Measurements from ENCODE around the gene RPS6KA1. TPM values are rescaled to one million over a fixed set of nuclear protein-coding genes. Genes with fewer than 3 reads are reported as not detected.
A peak's percentile ranks its signal among the peaks of the same experiment; 100 is the strongest.

The RPS6KA1 gene
- total RNA-seq, 2 donors from 2014 or later: 7.4 to 9.3 TPM

DNA sequence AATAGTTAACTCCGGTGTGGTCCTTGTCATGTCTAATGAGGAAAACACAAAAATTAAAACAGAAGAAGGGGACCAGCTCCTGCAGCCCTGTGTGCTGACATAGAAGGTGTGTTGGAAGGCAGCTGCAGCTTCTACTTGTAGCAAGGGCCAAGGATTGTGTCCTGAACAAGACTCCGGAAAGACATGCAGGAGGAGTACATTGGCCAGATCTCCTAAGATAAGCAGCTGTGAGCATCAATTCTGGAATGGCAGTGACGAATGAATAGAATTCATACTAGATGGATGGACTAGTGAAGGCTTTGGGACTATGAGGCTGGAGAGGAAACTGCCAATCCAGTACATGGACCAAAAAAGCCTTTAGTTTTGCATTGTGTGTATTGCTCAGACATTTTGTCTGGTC is 19.3 kb downstream of the RPS6KA1 start:
- no peak for DNase-seq
- intact Hi-C loops (cut with DNase I): no loop called here
- no peak for ATAC-seq

DNA sequence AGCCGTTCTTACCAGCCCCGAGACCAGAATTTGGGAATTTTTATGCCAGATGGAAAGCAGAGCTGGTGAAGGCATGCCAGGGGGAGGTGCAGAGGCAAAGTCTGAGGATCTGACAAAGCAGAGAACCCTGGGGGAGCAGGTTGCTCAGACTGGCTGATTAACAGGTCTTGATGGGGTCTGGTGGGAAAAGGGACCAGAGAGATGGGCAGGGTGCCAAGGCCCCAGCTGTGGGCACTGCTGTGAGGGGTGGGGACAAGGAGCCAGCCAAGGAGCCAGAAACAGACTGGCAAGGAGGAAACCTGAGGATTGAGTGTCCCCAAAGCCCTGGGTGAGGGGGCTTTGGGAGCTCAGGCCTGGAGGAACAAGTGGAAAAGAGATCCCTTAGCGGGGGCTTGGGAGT is 21.4 kb downstream of the RPS6KA1 start:
- intact Hi-C loops (cut with DNase I): no loop called here
- DNase-seq (no peak), ATAC-seq (no peak)

DNA sequence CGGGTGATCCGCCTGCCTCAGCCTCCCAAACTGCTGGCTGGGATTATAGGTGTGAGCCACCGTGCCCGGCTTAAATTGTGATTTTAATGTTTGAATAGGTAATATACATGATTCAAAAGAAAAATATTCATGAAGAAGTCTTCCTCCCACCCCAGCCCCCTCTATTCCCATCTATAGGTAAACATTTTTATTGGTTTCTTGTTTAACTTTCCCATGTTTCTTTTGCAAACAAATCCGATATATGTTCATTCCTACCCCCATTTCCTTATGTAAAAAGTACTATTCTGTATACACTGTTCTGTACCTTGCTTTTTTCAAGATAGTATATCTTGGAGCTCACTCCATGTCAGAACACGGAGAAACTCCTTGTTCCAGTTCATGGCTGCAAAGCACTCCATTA is 23.2 kb downstream of the RPS6KA1 start:
- DNase-seq (no peak), ATAC-seq (no peak)

DNA sequence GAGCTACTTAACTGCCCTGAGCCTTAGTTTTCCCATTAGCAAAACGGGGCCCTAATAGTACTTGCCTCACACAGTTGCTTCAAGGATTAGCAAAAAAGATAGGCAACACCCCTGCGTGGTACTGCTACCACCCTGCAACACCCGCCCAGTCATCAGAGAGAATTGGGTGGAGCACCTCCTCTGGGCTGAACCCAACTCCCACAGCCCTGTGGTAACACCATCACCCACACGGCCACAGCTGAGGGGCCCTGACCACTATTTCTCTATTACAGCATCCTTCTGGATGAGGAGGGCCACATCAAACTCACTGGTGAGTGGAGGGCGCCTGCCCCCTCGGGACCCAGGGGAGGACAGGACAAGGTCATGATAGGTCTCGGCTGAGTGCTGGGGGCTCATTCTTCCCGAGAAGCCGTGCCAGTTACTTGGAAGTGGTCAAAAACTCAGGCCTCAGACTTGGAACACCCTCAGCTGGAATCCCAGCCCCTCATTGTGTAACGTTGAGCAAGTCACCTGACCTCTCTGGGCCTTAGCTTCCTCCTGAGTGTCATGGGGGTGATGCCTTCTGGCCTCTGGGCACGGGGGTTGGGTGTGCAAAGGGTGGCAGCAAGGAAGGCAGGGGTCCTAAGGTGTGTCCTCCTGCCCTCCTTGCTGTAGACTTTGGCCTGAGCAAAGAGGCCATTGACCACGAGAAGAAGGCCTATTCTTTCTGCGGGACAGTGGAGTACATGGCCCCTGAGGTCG is 24.6 kb downstream of the RPS6KA1 start:
- ATAC-seq (no peak), DNase-seq (no peak)
- intact Hi-C loops (cut with DNase I): no loop called here

More for the DNA sequence above, 23.2 kb downstream of the RPS6KA1 start:
- intact Hi-C loops (cut with DNase I): no loop called here

DNA sequence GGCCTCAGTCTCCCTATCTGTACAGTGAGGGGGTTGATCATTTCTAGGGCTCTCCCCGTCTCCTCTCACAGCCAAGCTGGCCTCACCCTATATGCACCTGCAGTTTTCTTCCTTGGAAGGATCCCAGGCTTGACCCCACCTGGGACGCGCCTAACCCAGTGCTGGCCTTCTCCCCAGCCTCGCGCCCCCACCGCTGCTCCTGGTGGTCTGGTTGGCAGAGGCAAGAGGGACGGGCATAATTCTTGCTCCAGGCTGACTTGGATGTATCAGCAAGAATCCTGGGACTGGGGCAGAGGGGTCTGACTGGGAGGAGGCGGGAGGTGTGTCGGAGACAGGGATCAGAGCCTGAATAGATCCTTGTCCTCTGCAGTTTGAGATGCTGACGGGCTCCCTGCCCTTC is 25.2 kb downstream of the RPS6KA1 start:
- DNase-seq (no peak), ATAC-seq (no peak)
- intact Hi-C loops (cut with DNase I): no loop called here

DNA sequence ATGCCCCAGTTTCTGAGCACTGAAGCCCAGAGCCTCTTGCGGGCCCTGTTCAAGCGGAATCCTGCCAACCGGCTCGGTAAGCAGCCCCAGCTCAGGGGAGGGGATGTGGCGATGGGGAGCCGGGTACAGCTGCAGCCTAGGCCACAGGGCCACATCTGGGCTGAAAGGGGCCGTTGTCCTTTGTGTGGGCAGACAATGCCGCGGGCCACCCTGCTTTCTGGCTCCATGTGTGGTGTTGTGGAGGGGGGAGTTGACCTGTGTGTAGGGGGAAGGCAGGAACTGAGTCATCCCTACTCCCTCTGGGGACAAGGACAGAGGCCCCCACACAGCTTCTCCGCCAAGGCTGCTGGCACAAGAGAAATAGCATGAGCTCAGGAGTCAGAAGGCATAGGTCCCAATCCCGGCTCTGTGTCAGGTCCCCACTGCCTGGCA is 26.0 kb downstream of the RPS6KA1 start:
- ATAC-seq: peak in 1 of 2 donors; percentile 17
- no peak for DNase-seq
- intact Hi-C loops (cut with DNase I): no loop called here

DNA sequence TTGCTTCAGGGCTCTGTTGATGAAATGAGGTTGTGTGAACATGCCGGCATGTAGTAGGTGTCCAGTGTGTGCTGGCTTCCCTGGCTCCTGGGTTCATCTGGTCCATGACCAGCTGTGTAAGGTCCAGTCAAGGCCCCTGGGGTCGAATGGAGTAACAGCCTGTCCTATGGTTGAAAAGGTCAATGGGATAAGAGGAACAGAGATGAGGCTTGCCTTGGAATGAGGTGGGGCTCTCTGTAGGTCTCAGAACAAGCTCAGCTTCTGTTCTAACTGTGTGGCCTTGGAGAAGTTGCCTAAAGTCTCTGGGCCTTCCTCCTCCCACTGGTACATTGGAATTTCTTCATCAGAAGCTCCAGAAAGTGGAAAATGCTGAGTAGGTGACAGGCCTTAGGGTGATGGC is 26.6 kb downstream of the RPS6KA1 start:
- no peak for ATAC-seq
- DNase-seq: no peak
- intact Hi-C loops (cut with DNase I): no loop called here

DNA sequence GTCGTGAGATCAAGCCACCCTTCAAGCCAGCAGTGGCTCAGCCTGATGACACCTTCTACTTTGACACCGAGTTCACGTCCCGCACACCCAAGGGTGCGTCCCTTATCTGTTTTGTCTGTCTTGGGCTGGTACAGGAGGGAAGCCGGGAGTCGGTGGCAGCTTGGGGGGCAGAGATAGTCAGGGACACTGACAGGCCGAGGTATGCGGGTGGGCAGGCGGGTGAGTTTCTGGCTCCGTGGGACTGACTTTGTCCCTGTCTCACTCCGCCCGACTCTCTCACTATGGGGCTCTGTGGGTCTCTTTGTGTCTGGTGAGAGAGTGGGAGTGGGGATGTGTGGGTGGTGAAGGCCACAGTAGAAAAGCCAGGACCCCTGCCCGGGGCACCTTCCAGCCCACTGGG is 27.4 kb downstream of the RPS6KA1 start:
- ATAC-seq (no peak), DNase-seq (no peak)
- intact Hi-C loops (cut with DNase I): no loop called here

DNA sequence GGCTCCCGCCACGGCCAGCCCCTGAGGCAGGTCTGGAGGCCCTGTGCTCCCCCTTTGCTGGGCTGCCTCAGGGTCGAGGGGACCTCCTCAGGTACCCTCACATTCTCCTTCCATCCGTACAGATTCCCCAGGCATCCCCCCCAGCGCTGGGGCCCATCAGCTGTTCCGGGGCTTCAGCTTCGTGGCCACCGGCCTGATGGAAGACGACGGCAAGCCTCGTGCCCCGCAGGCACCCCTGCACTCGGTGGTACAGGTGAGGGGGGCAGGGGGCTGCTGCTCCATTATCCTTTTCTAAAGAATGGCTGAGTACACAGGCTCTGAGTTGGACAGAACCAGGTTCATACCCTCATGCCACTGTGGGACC is 29.1 kb downstream of the RPS6KA1 start:
- DNase-seq: no peak
- no peak for ATAC-seq
- intact Hi-C loops (cut with DNase I): no loop called here

DNA sequence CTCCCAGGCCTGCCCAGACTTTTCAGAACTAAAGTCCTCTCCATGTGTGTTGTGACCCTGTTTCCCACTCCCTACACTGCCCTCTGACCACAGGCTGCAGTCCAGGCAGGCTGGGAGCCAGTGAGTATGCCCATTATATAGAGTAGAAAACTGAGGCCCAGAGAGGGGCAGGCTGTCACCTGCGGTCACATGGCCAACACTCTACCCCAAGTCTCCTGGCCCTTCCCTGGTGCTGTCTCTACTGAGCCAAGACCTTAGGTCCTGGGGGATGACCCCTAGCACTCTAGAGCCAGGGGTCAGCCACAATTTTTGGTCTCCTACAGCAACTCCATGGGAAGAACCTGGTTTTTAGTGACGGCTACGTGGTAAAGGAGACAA is 30.8 kb downstream of the RPS6KA1 start:
- intact Hi-C loops (cut with DNase I): no loop called here
- DNase-seq (no peak), ATAC-seq (no peak)

DNA sequence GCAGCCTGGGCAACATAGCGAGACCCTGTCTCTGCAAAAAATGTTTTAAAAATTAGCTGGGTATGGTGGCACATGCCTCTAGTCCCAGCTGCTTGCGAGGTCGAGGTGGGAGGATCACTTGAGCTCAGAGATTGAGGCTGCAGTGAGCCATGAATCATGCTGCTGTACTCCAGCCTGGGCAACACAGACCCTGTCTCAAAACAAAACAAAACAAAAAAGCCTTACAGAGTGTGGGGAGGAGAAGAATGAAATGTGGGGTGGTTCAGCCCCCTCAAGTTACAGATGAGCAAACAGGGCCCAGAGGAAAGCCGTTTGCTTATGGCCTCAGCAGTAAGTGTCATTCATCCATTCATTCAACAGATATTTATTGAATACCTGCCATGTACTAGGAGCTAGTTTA is 40.7 kb downstream of the RPS6KA1 start:
- DNase-seq (no peak), ATAC-seq (no peak)

DNA sequence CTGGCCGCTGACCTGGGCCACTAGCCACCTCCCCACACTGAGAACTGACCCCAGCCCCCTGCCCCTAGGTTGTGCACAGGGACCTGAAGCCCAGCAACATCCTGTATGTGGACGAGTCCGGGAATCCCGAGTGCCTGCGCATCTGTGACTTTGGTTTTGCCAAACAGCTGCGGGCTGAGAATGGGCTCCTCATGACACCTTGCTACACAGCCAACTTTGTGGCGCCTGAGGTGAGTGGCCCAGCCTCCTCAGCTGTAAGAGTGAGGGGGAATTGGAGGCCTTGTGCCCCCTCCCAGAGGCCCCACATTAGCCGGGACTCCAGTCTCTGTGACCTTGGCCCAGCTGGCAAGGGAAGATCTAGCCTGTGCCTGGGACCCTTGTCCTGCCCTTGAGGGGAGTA is 41.8 kb downstream of the RPS6KA1 start:
- intact Hi-C loops (cut with DNase I): no loop called here
- ATAC-seq (no peak), DNase-seq (no peak)

More for the DNA sequence above, 40.7 kb downstream of the RPS6KA1 start:
- intact Hi-C loops (cut with DNase I): no loop called here

DNA sequence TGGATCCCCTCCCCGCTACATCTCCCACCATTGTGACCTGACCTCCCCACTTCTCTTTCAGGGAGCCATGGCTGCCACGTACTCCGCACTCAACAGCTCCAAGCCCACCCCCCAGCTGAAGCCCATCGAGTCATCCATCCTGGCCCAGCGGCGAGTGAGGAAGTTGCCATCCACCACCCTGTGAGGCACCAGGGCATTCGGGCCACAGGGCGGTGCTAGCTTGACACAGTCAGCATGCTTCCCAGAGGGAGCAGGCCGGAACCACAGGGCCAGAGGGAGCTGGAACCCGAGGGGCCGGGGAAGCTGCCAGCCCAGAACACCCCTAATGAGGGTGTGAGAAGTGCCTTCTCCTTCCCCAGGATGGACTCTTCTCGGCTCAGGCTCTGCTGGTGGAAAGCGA is 44.5 kb downstream of the RPS6KA1 start:
- DNase-seq: no peak
- ATAC-seq: peak in 1 of 2 donors; percentile 29

DNA sequence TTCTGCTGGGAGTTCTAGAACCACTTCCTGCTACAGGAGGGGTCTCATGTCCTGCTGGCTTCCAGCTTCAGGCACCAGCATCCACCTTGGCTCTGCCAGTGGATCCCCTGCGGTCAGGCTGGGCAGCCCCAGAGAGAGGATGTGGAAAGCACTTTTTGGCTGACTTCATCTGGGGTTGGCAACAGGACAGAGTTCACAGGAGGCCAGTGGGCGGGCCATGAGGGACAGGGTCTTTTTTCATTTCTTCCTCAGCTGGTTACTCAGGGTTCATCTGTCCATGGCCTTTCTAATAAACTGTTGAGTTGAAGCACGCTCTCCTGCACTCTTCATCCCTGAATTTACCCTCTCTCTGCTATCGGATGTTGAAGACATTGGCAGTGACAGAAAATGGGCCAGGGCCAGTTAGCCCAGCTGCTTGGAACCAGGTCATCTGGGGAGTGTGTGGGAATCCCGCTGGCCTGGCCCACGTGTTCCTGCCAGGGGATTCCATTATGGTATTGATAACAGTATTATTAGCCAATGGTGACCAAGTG is 45.2 kb downstream of the RPS6KA1 start:
- DNase-seq (no peak), ATAC-seq (peak; percentile 43 to 85)
- intact Hi-C loops (cut with DNase I): no loop called here

More for the DNA sequence above, 44.5 kb downstream of the RPS6KA1 start:
- intact Hi-C loops (cut with DNase I): no loop called here

DNA sequence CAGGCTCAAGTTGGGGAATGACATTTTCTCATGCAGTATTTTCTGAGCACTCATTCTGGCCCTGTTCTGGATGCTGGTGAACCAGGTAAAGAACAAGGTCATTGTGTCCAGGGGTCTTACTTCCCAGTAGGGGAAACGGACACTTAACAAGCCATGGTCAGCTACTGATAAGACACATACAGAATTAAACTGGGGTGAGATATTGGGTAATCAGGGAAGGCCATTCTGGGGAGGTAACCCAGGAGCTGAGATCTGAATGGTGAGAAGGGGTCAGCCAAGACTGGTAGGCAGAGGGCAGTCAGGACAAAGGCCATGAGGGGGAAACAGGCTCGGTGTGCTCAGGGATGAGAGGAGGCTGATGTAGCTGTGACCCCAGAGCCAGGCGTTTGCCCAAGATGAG is 45.8 kb downstream of the RPS6KA1 start:
- ATAC-seq (no peak), DNase-seq (no peak)
- intact Hi-C loops (cut with DNase I): no loop called here

DNA sequence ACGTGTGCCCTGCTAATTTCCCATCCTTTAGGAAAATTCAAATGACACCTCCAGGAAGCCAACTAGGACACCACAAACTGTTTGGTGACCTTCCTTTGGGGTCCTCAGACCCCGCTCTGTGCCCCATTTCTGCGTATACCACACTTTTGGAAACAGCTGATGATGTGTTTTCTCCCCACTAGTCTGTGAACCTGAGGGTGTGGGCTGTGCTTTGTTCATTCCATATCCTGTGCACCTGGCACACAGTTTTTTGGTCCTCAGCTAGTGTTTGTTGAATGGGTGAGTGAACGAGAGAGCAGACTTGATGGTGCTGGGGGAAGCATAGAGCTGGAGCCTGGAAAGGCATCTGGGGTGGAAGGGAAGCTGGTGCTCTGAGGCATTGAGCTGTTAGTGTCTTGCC is 48.6 kb downstream of the RPS6KA1 start:
- DNase-seq (no peak), ATAC-seq (no peak)
- intact Hi-C loops (cut with DNase I): no loop called here

DNA sequence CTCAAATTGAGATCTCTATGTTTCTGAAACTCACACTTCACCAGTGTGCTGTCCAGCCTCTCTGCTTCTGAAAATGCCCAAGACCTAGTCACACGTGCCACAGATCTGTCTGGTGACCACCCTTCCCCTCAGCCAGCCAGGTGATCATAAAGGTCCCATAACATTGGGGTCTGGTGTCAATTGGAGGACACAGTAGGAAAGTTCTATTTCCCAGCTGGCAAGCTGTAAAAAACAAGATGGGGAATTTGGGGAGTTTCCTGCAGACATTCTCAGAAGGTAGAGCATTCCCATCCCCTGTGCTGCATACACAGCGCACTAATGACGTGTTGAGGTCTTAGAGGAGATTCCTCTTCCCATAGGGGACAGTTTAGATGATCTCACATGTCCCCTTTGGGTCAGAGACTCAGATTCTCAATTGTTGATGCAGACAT is 50.1 kb downstream of the RPS6KA1 start:
- intact Hi-C loops (cut with DNase I): no loop called here
- DNase-seq (no peak), ATAC-seq (no peak)

DNA sequence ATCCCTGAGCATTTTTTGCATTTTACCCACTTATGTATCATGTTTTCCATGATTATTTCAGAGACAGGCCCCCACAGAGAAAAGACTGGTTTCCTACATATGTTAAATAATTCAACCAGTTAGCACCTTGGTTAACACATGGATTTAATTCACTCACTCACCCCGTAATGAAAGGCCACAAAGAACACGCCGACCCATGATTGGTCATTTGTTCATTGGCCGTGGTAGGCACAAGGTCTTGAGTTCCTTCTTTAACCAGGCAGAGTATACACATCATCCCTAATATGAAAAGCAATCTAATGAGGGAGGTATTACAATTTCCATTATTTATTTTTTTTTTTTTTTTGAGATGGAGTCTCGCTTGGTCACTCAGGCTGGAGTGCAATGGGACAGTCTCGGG is 50.6 kb downstream of the RPS6KA1 start:
- intact Hi-C loops (cut with DNase I): no loop called here
- ATAC-seq (no peak), DNase-seq (no peak)

DNA sequence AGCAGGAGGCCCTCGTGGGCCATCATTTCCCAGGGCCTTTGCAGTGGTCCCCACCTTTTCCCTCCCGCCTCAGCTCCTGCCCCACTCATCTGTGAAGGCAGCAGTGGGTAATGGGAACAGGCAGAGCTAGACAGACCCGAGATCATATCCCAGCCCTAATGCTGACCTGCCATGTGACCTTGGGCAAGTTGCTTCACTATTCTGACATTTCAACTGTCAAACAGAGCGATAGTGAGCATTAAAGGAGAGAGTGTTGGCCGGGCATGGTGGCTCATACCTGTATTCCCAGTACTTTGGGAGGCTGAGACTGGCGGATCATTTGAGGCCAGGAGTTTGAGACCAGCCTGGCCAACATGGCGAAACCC is 51.7 kb downstream of the RPS6KA1 start:
- DNase-seq: no peak
- ATAC-seq: no peak
- intact Hi-C loops (cut with DNase I): no loop called here

DNA sequence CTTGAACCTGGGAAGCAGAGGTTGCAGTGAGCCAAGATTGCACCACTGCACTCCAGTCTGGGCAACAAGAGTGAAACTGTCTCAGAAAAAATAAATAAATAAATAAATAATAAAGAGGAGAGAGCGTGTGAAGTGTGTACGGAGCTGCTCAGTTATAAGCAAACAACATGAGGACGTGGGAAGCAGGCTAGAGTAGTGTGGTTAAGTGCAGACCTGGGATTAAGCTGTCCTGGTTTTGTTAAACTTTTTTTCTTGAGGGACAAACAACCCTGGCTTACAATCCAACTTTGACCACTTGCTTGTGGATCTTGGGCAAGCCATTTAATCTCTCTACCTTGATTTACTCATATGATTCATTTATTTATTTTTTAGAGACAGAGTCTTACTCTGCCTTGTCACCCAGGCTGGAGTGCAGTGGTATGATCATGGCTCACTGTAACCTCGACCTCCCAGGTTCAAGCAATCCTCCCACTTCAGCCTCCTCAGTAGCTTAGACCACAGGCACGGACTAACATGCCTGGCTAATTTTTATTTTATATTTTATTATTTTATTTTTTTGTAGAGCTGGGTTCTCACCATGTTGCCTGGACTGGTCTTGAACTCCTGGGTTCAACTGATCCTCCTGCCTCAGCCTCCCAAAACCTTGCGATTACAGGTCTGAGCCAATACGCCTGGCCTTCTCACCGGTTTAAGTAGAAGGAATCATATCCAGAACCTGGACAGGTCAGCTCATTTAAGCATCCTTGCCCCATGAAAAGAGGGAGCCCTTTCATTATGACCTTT is 52.7 kb downstream of the RPS6KA1 start:
- intact Hi-C loops (cut with DNase I): no loop called here

More for the DNA sequence above, 52.7 kb downstream of the RPS6KA1 start:
- ATAC-seq: no peak
- DNase-seq: no peak
